Peyer's patch (tissue), 4 donors: ENCODE data around the gene ZNF668.

Source experiments
- CTCF ChIP-seq, 6 experiments: fragments of 450-650 bp in 4 of 6; fragments of 200-600 bp in 2 of 6; sonication (generic) in 1 of 6; IDR thresholded peaks; one replicate each; pipeline ENCODE4 v1.5.1; 2017 to 2019; ENCODE audit warnings: antibody characterized with exemption in 6 of 6, mild to moderate bottlenecking in 3 of 6, moderate library complexity in 1 of 6
- POLR2A ChIP-seq, 2 donors: fragments of 450-650 bp; IDR thresholded peaks; one replicate each; pipeline ENCODE4 v1.5.1; 2017; ENCODE audit warnings: antibody characterized with exemption in 2 of 2, mild to moderate bottlenecking in 2 of 2, moderate library complexity in 2 of 2

GRCh38 chr16:31111881-31112466 lies 37.9 kb upstream of the ZNF668 start:
- TF ChIP-seq CTCF (IDR thresholded peaks at IDR 0.05), result no peak
- TF ChIP-seq POLR2A (IDR thresholded peaks at IDR 0.05), result no peak
